ENCODE results near the gene STK36. TPM values are rescaled to one million over a fixed set of nuclear protein-coding genes. Genes with fewer than 3 reads are reported as not detected.

Gene STK36
- total and polyA plus RNA-seq, 10 of the 15 experiments (the other 5 are each of a cell fraction or from before 2014, with no cell fraction given) = 4.0 to 22.8 (median 16.7) TPM

GRCh38 chr2:218642786-218643185 is 29.1 kb upstream of the STK36 start (continued):
- no peak for TF ChIP-seq MEF2B (IDR thresholded peaks at IDR 0.05; ENCODE audit: partially characterized antibody, poor library complexity, severe bottlenecking)
- TF ChIP-seq CHD1 (IDR thresholded peaks at IDR 0.05; ENCODE audit: low read depth, low read length) = no peak
- TF ChIP-seq CREB1 (IDR thresholded peaks at IDR 0.05; ENCODE audit: low read depth) = no peak

GRCh38 chr2:218643751-218644310 is 28.1 kb upstream of the STK36 start:
- Histone ChIP-seq H3K9ac (ENCODE audit: control insufficient read depth, insufficient read depth, low read length) (no peak overlapping the region), H3K9me3 (replicated peaks; ENCODE audit: control insufficient read depth, insufficient read depth, low read length) (no peaks in the 10 kb centered on the region), H4K20me1 (ENCODE audit: control insufficient read depth, insufficient read depth) (no peaks in the 10 kb centered on the region), H3K4me2 (ENCODE audit: control insufficient read depth, insufficient read depth) (no peak overlapping the region), H3K4me3 (no peak overlapping the region), H3K4me1 (ENCODE audit: control insufficient read depth, insufficient read depth, low read length) (no peaks in the 10 kb centered on the region), H3K36me3 (ENCODE audit: control insufficient read depth in 2 of 2, insufficient read depth in 2 of 2, low read length in 1 of 2) (peaks cover 32 to 33% of the 10 kb centered on the region in 2 experiments), H3K27me3 (replicated peaks in 1 of 2; ENCODE audit: control insufficient read depth in 2 of 2, insufficient read depth in 2 of 2, low read length in 1 of 2) (no peaks in the 10 kb centered on the region), H3K79me2 (ENCODE audit: control insufficient read depth, insufficient read depth, low read length) (peaks cover 2% of the 10 kb centered on the region; the same call in 1 of the 2 replicates), H3K27ac (ENCODE audit: control insufficient read depth, insufficient read depth) (no peak overlapping the region), H2AFZ (ENCODE audit: control insufficient read depth, low read depth, low read length) (no peak overlapping the region)
- ATAC-seq = no peak
- no peak for DNase-seq (ENCODE audit: low read depth, low spot score)
- WGBS (ENCODE audit: insufficient coverage, insufficient replicate concordance, low lambda C conversion rate, missing lambda C conversion rate) = 98% methylated on average over 10 of the region's 10 CpGs
- ChIA-PET SMC1A (ENCODE audit: uncharacterized antibody, unreplicated experiment) (interaction anchor here (0.6 to 0.8 kb wide), 2 partner anchors 173 to 283 kb away, joined by 3 read pairs; no protein-coding TSS in a partner anchor), POLR2A (no interaction called here), RAD21 (ENCODE audit: unreplicated experiment) (interaction anchor here (0.6 kb wide), 1 partner anchor 285 kb away, joined by 3 read pairs; no protein-coding TSS in a partner anchor), CTCF (interaction anchor here (0.6 to 1.2 kb wide), 2 partner anchors 12 to 69 kb away, joined by 3 read pairs; no protein-coding TSS in a partner anchor)
- no TSS peak for BruUV-seq (replicated peaks)
- intact Hi-C loops (cut with micrococcal nuclease; ENCODE audit: unreplicated experiment) (no loop called here), in situ Hi-C loops (cut with MboI) (no loop called here)
- FAIRE-seq = no peak
- TF ChIP-seq CUX1 (IDR thresholded peaks at IDR 0.05; ENCODE audit: insufficient replicate concordance, low read depth, low read length) (no peak), CHD2 (IDR thresholded peaks at IDR 0.05; ENCODE audit: borderline replicate concordance, low read depth, low read length) (no peak), TBL1XR1 (IDR thresholded peaks at IDR 0.05; ENCODE audit: low read depth, low read length) (no peak), E4F1 (IDR thresholded peaks at IDR 0.05; ENCODE audit: borderline replicate concordance, partially characterized antibody) (no peak), ZSCAN29 (IDR thresholded peaks at IDR 0.05) (no peak), ZBTB4 (CRISPR knock-in tag; IDR thresholded peaks at IDR 0.05) (no peak)
